ENCODE data around the gene CEBPA.

The CEBPA gene

GRCh38 chr19:33277434-33277833, 24.9 kb downstream of the CEBPA start:
- Mint-ChIP-seq H3K36me3 (ENCODE audit: low read depth) (no peaks in the 10 kb centered on the region), H3K9me3 (no peaks in the 10 kb centered on the region), H3K4me3 (no peak overlapping the region), H3K4me1 (peaks cover 58% of the 10 kb centered on the region), H3K27me3 (ENCODE audit: low read depth, poor library complexity) (peaks cover 4% of the 10 kb centered on the region), H3K27ac (no peak overlapping the region)
- DNase-seq: no peak
- no peak for TF ChIP-seq CTCF (IDR thresholded peaks at IDR 0.05)

GRCh38 chr19:33275933-33276619, 26.3 kb downstream of the CEBPA start:
- Mint-ChIP-seq H3K27ac (no peak overlapping the region), H3K27me3 (ENCODE audit: low read depth, poor library complexity) (peaks cover 6% of the 10 kb centered on the region), H3K4me1 (peaks cover 49% of the 10 kb centered on the region), H3K36me3 (ENCODE audit: low read depth) (no peaks in the 10 kb centered on the region), H3K9me3 (no peaks in the 10 kb centered on the region), H3K4me3 (no peak overlapping the region)
- DNase-seq: no peak
- no peak for TF ChIP-seq CTCF (IDR thresholded peaks at IDR 0.05)

GRCh38 chr19:33275559-33275932, 26.8 kb downstream of the CEBPA start:
- no peak for DNase-seq
- Mint-ChIP-seq H3K4me1 (peaks cover 44% of the 10 kb centered on the region), H3K27me3 (ENCODE audit: low read depth, poor library complexity) (peaks cover 4% of the 10 kb centered on the region), H3K36me3 (ENCODE audit: low read depth) (no peaks in the 10 kb centered on the region), H3K4me3 (no peak overlapping the region), H3K9me3 (no peaks in the 10 kb centered on the region), H3K27ac (no peak overlapping the region)
- TF ChIP-seq CTCF (IDR thresholded peaks at IDR 0.05): no peak

- Mint-ChIP-seq H3K4me1 (peaks cover 38% of the 10 kb centered on the region), H3K9me3 (no peaks in the 10 kb centered on the region), H3K4me3 (no peak overlapping the region)
Observed at GRCh38 chr19:33274663-33275558, 27.4 kb downstream of the CEBPA start.

GRCh38 chr19:33273881-33274662, 28.3 kb downstream of the CEBPA start:
- DNase-seq: peak; percentile 29
- peak overlapping the region; percentile 7 for H3K27ac Mint-ChIP-seq

More at GRCh38 chr19:33274663-33275558, 27.4 kb downstream of the CEBPA start:
- no peak for TF ChIP-seq CTCF (IDR thresholded peaks at IDR 0.05)
- no peaks in the 10 kb centered on the region for H3K36me3 Mint-ChIP-seq (ENCODE audit: low read depth)
- H3K27me3 Mint-ChIP-seq (ENCODE audit: low read depth, poor library complexity): peaks cover 4% of the 10 kb centered on the region
- H3K27ac Mint-ChIP-seq: no peak overlapping the region
- DNase-seq: no peak

More at GRCh38 chr19:33273881-33274662, 28.3 kb downstream of the CEBPA start:
- no peak for TF ChIP-seq CTCF (IDR thresholded peaks at IDR 0.05)
- peaks cover 4% of the 10 kb centered on the region for H3K27me3 Mint-ChIP-seq (ENCODE audit: low read depth, poor library complexity)
- H3K4me3 Mint-ChIP-seq: peak overlapping the region; percentile 46
- H3K4me1 Mint-ChIP-seq: peaks cover 38% of the 10 kb centered on the region
- H3K9me3 Mint-ChIP-seq: no peaks in the 10 kb centered on the region
- no peaks in the 10 kb centered on the region for H3K36me3 Mint-ChIP-seq (ENCODE audit: low read depth)
